Measurements from ENCODE around the gene CCDC14.

Gene CCDC14

DNA sequence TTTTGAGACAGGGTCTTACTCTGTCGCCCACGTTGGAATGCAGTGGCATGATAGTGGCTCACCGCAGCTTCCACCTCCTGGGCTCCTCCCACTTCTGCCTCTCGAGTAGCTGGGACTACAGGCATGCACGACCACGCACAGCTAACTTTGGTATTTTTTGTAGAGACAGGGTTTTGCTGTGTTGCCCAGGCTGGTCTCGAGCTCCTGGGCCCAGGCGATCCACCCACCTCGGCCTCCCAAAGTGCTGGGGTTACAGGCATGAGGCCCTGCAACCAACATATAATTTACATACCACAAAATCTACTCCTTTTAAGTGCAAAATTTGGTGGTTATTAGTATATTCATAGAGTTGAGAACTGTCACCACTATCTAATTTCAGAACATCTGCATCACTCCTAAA lies 31.7 kb downstream of the CCDC14 start:
- no peaks in the 10 kb centered on the region for H3K4me1 ChIP-seq (ENCODE audit: control insufficient read depth in 2 of 2, insufficient read depth in 1 of 2, low read depth in 1 of 2, low read length in 2 of 2)
- H2BK5ac ChIP-seq (ENCODE audit: low read length), result no peak overlapping the region
- H2AFZ ChIP-seq (ENCODE audit: low read length), result no peak overlapping the region
- peaks cover 15 to 98% of the 10 kb centered on the region in 2 donors for H3K36me3 ChIP-seq (replicated peaks in 1 of 2; ENCODE audit: control insufficient read depth in 2 of 2, insufficient read depth in 2 of 2, low read length in 2 of 2)
- no peak overlapping the region for H2BK12ac ChIP-seq (ENCODE audit: low read length)
- no peak overlapping the region for H3K4ac ChIP-seq (ENCODE audit: low read length)
- H3K23ac ChIP-seq (ENCODE audit: low read depth, low read length, poor library complexity), result no peak overlapping the region
- H2BK120ac ChIP-seq (ENCODE audit: low read depth, low read length), result no peak overlapping the region
- no peak overlapping the region for H3K27ac ChIP-seq (replicated peaks; ENCODE audit: low read length)
- no peak overlapping the region for H2BK15ac ChIP-seq (ENCODE audit: low read length)
- no peak overlapping the region for H4K8ac ChIP-seq (ENCODE audit: low read depth, low read length)
- no peak for DNase-seq (ENCODE audit: low spot score)
- H4K91ac ChIP-seq (ENCODE audit: low read depth, low read length, poor library complexity), result no peak overlapping the region
- no peak overlapping the region for H3K9ac ChIP-seq (ENCODE audit: low read depth, low read length, poor library complexity)
- no peaks in the 10 kb centered on the region for H3K27me3 ChIP-seq (ENCODE audit: control insufficient read depth in 3 of 3, insufficient read depth in 3 of 3, low read depth in 1 of 3, low read length in 3 of 3)
- H3K18ac ChIP-seq (ENCODE audit: low read length), result no peak overlapping the region
- H3K4me3 ChIP-seq (ENCODE audit: low read length in 2 of 2), result no peak overlapping the region
- peaks cover 0 to 3% of the 10 kb centered on the region in 2 donors for H3K9me3 ChIP-seq (replicated peaks in 1 of 2; ENCODE audit: control insufficient read depth in 2 of 2, insufficient read depth in 1 of 2, low read depth in 1 of 2, low read length in 2 of 2)
- no CpG with 5 or more reads among the region's 9 CpGs for WGBS, 2 donors (ENCODE audit: extremely low coverage in 2 of 2, insufficient read length in 2 of 2, insufficient replicate concordance in 1 of 2)
- H3K4me2 ChIP-seq (ENCODE audit: insufficient read depth, low read length, poor library complexity, severe bottlenecking), result no peak overlapping the region
- no peak overlapping the region for H2AK5ac ChIP-seq (ENCODE audit: low read depth, low read length)
- no peaks in the 10 kb centered on the region for H3K79me1 ChIP-seq (ENCODE audit: low read depth, low read length)
- no peak overlapping the region for H3K14ac ChIP-seq (ENCODE audit: low read length)

DNA sequence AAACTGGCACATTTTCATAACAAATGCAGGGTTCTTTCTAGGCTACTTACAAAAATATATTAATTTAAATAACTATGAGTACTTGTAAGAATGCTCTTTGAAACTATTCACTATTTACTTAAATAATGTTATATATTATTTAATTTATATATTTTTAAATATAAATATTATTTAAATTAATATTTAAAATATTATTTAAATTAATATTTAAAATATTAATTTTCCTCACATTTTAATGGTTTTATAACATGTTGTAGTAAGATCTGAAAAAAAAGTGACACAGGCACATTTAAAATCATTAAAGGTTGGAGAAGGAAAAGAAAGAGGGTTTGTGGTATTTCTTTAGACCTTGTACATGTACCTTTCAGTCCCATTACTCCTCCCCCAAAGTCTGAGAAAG lies 34.6 kb downstream of the CCDC14 start:
- Histone ChIP-seq H3K36me3 (replicated peaks in 1 of 2; ENCODE audit: control insufficient read depth in 2 of 2, insufficient read depth in 2 of 2, low read length in 2 of 2) (peaks cover 11 to 98% of the 10 kb centered on the region in 2 donors), H3K4me1 (ENCODE audit: control insufficient read depth in 2 of 2, insufficient read depth in 1 of 2, low read depth in 1 of 2, low read length in 2 of 2) (no peaks in the 10 kb centered on the region), H2AK5ac (ENCODE audit: low read depth, low read length) (no peak overlapping the region), H2BK5ac (ENCODE audit: low read length) (no peak overlapping the region), H3K14ac (ENCODE audit: low read length) (no peak overlapping the region), H3K4me2 (ENCODE audit: insufficient read depth, low read length, poor library complexity, severe bottlenecking) (no peak overlapping the region), H4K91ac (ENCODE audit: low read depth, low read length, poor library complexity) (no peak overlapping the region), H3K9ac (ENCODE audit: low read depth, low read length, poor library complexity) (no peak overlapping the region), H4K8ac (ENCODE audit: low read depth, low read length) (no peak overlapping the region), H3K4me3 (ENCODE audit: low read length in 2 of 2) (no peak overlapping the region), H3K9me3 (replicated peaks in 1 of 2; ENCODE audit: control insufficient read depth in 2 of 2, insufficient read depth in 1 of 2, low read depth in 1 of 2, low read length in 2 of 2) (peaks cover 2 to 32% of the 10 kb centered on the region in 2 donors), H3K18ac (ENCODE audit: low read length) (no peak overlapping the region), H2AFZ (ENCODE audit: low read length) (no peak overlapping the region), H3K27ac (replicated peaks; ENCODE audit: low read length) (no peak overlapping the region), H3K23ac (ENCODE audit: low read depth, low read length, poor library complexity) (no peak overlapping the region), H2BK15ac (ENCODE audit: low read length) (no peak overlapping the region), H2BK12ac (ENCODE audit: low read length) (no peak overlapping the region), H2BK120ac (ENCODE audit: low read depth, low read length) (no peak overlapping the region), H3K4ac (ENCODE audit: low read length) (no peak overlapping the region), H3K27me3 (ENCODE audit: control insufficient read depth in 3 of 3, insufficient read depth in 3 of 3, low read depth in 1 of 3, low read length in 3 of 3) (no peaks in the 10 kb centered on the region), H3K79me1 (ENCODE audit: low read depth, low read length) (no peaks in the 10 kb centered on the region)
- DNase-seq (ENCODE audit: low spot score), result no peak

DNA sequence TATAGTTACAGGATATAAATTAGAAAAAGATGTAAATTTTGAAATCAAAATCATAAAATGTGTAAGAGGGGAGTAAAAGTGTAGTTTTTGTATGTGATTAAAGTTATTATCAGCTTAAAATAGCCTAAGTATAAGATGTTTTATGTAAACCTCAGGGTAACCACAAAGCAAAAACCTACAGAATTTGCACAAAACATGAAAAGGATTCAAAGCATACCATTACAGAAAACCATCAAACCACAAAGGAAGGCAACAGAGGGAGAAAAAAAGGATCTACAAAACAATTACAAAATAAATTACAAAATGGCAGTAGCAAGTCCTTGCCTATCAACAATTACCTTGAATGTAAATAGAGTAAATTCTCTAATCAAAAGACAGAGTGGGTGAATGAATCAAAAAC lies 40.2 kb downstream of the CCDC14 start:
- no peak overlapping the region for H2BK15ac ChIP-seq (ENCODE audit: low read length)
- H3K79me1 ChIP-seq (ENCODE audit: low read depth, low read length), result peaks cover 6% of the 10 kb centered on the region
- peaks cover 8 to 64% of the 10 kb centered on the region in 2 donors for H3K9me3 ChIP-seq (replicated peaks in 1 of 2; ENCODE audit: control insufficient read depth in 2 of 2, insufficient read depth in 1 of 2, low read depth in 1 of 2, low read length in 2 of 2)
- H4K8ac ChIP-seq (ENCODE audit: low read depth, low read length), result no peak overlapping the region
- peaks cover 12 to 99% of the 10 kb centered on the region in 2 donors for H3K36me3 ChIP-seq (replicated peaks in 1 of 2; ENCODE audit: control insufficient read depth in 2 of 2, insufficient read depth in 2 of 2, low read length in 2 of 2)
- no peak overlapping the region for H2BK12ac ChIP-seq (ENCODE audit: low read length)
- no peak overlapping the region for H3K4me2 ChIP-seq (ENCODE audit: insufficient read depth, low read length, poor library complexity, severe bottlenecking)
- H4K91ac ChIP-seq (ENCODE audit: low read depth, low read length, poor library complexity), result no peak overlapping the region
- no peak overlapping the region for H3K18ac ChIP-seq (ENCODE audit: low read length)
- no peak overlapping the region for H2BK5ac ChIP-seq (ENCODE audit: low read length)
- DNase-seq (ENCODE audit: low spot score), result no peak
- no peak overlapping the region for H3K23ac ChIP-seq (ENCODE audit: low read depth, low read length, poor library complexity)
- H3K9ac ChIP-seq (ENCODE audit: low read depth, low read length, poor library complexity), result no peak overlapping the region
- H3K27ac ChIP-seq (replicated peaks; ENCODE audit: low read length), result no peak overlapping the region
- no peaks in the 10 kb centered on the region for H3K4me1 ChIP-seq (ENCODE audit: control insufficient read depth in 2 of 2, insufficient read depth in 1 of 2, low read depth in 1 of 2, low read length in 2 of 2)
- no peak overlapping the region for H3K14ac ChIP-seq (ENCODE audit: low read length)
- H2BK120ac ChIP-seq (ENCODE audit: low read depth, low read length), result no peak overlapping the region
- H2AK5ac ChIP-seq (ENCODE audit: low read depth, low read length), result no peak overlapping the region
- H3K4ac ChIP-seq (ENCODE audit: low read length), result no peak overlapping the region
- no peak overlapping the region for H2AFZ ChIP-seq (ENCODE audit: low read length)
- H3K4me3 ChIP-seq (ENCODE audit: low read length in 2 of 2), result no peak overlapping the region
- no peaks in the 10 kb centered on the region for H3K27me3 ChIP-seq (ENCODE audit: control insufficient read depth in 3 of 3, insufficient read depth in 3 of 3, low read depth in 1 of 3, low read length in 3 of 3)

DNA sequence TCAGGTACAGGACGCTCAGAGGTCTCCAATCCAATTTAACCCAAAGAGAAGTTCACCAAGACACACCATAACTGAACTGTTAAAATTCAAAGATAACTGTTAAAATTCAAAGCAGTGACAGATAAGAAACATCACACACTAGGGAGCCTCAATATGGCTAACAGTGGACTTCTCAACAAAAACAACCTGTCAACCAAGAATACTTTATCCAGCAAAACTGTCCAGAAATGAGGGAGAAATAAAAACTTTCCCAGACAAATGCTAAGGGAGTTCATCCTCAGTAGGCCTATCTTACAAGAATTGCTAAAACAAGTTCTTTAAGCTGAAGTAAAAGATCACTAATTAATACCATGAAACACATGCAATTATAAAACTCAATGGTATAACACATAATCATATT lies 40.6 kb downstream of the CCDC14 start:
- Histone ChIP-seq H3K79me1 (ENCODE audit: low read depth, low read length) (peaks cover 6% of the 10 kb centered on the region), H2BK15ac (ENCODE audit: low read length) (no peak overlapping the region), H4K8ac (ENCODE audit: low read depth, low read length) (no peak overlapping the region), H3K18ac (ENCODE audit: low read length) (no peak overlapping the region), H3K4me3 (ENCODE audit: low read length in 2 of 2) (no peak overlapping the region), H2BK12ac (ENCODE audit: low read length) (no peak overlapping the region), H3K9ac (ENCODE audit: low read depth, low read length, poor library complexity) (no peak overlapping the region), H3K4me2 (ENCODE audit: insufficient read depth, low read length, poor library complexity, severe bottlenecking) (no peak overlapping the region), H3K23ac (ENCODE audit: low read depth, low read length, poor library complexity) (no peak overlapping the region), H2AK5ac (ENCODE audit: low read depth, low read length) (no peak overlapping the region), H3K27ac (replicated peaks; ENCODE audit: low read length) (no peak overlapping the region), H3K36me3 (replicated peaks in 1 of 2; ENCODE audit: control insufficient read depth in 2 of 2, insufficient read depth in 2 of 2, low read length in 2 of 2) (peaks cover 12 to 99% of the 10 kb centered on the region in 2 donors), H3K4me1 (ENCODE audit: control insufficient read depth in 2 of 2, insufficient read depth in 1 of 2, low read depth in 1 of 2, low read length in 2 of 2) (no peaks in the 10 kb centered on the region), H2BK5ac (ENCODE audit: low read length) (no peak overlapping the region), H2BK120ac (ENCODE audit: low read depth, low read length) (no peak overlapping the region), H3K9me3 (replicated peaks in 1 of 2; ENCODE audit: control insufficient read depth in 2 of 2, insufficient read depth in 1 of 2, low read depth in 1 of 2, low read length in 2 of 2) (peaks cover 8 to 64% of the 10 kb centered on the region in 2 donors), H2AFZ (ENCODE audit: low read length) (no peak overlapping the region), H3K4ac (ENCODE audit: low read length) (no peak overlapping the region), H4K91ac (ENCODE audit: low read depth, low read length, poor library complexity) (no peak overlapping the region), H3K14ac (ENCODE audit: low read length) (no peak overlapping the region), H3K27me3 (ENCODE audit: control insufficient read depth in 3 of 3, insufficient read depth in 3 of 3, low read depth in 1 of 3, low read length in 3 of 3) (no peaks in the 10 kb centered on the region)
- no CpG with 5 or more reads among the region's 1 CpG for WGBS, 2 donors (ENCODE audit: extremely low coverage in 2 of 2, insufficient read length in 2 of 2, insufficient replicate concordance in 1 of 2)
- no peak for DNase-seq (ENCODE audit: low spot score)
